ENCODE measurements around the gene FGFR1OP2. TPM values are rescaled to one million over a fixed set of nuclear protein-coding genes. Genes with fewer than 3 reads are reported as not detected.

FGFR1OP2 gene
- total RNA-seq, 4 donors from 2014 or later = 26.6 to 65.4 (median 41.3) TPM

DNA sequence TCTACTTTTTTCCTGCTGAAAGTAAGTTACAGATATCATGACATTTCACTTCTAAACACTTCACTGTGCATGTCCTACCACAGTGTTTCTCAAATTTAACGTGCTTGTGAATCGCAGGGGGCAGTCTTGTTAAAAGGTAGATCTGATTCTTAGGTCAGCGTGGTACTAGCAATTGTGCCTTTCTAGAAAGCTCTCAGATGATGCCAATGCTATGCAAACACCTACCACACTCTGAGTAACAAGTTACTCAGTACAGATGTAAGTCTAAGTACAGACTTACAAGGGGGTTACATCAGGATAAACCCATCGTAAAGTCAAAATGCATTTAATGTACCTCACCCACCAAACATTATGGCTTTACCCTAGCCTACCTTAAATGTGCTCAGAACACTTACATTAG, 53.6 kb downstream of the FGFR1OP2 start:
- intact Hi-C loops (cut with DNase I) = no loop called here
- Histone ChIP-seq H3K4me3 (no peak overlapping the region), H3K27me3 (no peaks in the 10 kb centered on the region), H3K9me3 (no peaks in the 10 kb centered on the region), H3K36me3 (peaks cover 8 to 97% (median 50%) of the 10 kb centered on the region in 3 donors), H3K4me1 (peaks cover 0 to 8% (median 0%) of the 10 kb centered on the region in 3 donors), H3K27ac (no peak overlapping the region)
- 92 to 98% methylated on average over 4 of the region's 4 CpGs for WGBS, 2 donors
- DNase-seq = no peak
- TF ChIP-seq, protein P1, sequence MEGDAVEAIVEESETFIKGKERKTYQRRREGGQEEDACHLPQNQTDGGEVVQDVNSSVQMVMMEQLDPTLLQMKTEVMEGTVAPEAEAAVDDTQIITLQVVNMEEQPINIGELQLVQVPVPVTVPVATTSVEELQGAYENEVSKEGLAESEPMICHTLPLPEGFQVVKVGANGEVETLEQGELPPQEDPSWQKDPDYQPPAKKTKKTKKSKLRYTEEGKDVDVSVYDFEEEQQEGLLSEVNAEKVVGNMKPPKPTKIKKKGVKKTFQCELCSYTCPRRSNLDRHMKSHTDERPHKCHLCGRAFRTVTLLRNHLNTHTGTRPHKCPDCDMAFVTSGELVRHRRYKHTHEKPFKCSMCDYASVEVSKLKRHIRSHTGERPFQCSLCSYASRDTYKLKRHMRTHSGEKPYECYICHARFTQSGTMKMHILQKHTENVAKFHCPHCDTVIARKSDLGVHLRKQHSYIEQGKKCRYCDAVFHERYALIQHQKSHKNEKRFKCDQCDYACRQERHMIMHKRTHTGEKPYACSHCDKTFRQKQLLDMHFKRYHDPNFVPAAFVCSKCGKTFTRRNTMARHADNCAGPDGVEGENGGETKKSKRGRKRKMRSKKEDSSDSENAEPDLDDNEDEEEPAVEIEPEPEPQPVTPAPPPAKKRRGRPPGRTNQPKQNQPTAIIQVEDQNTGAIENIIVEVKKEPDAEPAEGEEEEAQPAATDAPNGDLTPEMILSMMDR (IDR thresholded peaks at IDR 0.05) = no peak
- no peak for TF ChIP-seq POLR2A (IDR thresholded peaks at IDR 0.05)

DNA sequence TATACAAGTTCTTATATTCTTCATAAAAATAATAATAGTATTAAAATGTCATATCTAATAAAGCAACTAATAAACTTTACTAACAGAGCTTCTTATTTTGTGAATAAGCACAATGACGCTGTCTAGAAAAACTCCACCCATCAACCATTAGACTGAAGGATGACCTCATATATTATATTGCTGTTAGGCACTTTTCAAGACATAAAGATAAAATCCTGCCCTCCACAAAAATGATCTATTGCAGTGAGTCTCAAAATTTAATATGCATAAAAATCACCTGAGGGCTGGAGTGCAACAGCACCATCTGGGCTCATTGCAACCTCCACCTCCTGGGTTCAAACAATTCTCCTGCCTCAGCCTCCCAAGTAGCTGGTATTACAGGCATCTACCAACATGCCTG, 55.8 kb downstream of the FGFR1OP2 start:
- no peak overlapping the region for H3K4me3 ChIP-seq
- H3K36me3 ChIP-seq = peaks cover 8 to 98% (median 39%) of the 10 kb centered on the region in 3 donors
- WGBS, 2 donors = 86 to 100% methylated on average over 1 of the region's 1 CpG
- H3K27me3 ChIP-seq = no peaks in the 10 kb centered on the region
- intact Hi-C loops (cut with DNase I) = no loop called here
- DNase-seq = no peak
- no peak overlapping the region for H3K27ac ChIP-seq
- TF ChIP-seq POLR2A (IDR thresholded peaks at IDR 0.05) = no peak
- TF ChIP-seq, protein P1 (IDR thresholded peaks at IDR 0.05) = no peak
- no peaks in the 10 kb centered on the region for H3K4me1 ChIP-seq
- no peaks in the 10 kb centered on the region for H3K9me3 ChIP-seq

DNA sequence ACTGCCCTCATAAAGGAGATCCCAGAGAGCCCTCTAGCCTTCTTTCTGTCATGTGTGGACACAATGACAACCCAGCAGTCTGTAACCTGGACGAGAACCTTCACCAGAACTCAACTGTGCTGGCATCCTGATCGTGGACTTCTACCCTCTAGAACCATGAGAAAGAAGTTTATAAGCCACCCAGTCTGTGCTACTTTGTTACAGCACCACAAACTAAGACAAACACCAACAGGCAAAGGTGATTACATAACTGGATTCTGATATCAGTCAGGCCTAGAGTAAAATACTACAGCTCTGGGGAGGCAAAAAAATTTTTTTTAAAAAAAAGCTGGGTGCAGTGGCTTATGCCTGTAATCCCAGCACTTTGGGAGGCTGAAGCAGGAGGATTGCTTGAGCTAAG, 57.4 kb downstream of the FGFR1OP2 start:
- no peaks in the 10 kb centered on the region for H3K9me3 ChIP-seq
- H3K4me1 ChIP-seq = no peaks in the 10 kb centered on the region
- intact Hi-C loops (cut with DNase I) = no loop called here
- peaks cover 0 to 98% (median 27%) of the 10 kb centered on the region in 3 donors for H3K36me3 ChIP-seq
- DNase-seq = no peak
- no peak overlapping the region for H3K27ac ChIP-seq
- H3K4me3 ChIP-seq = no peak overlapping the region
- TF ChIP-seq POLR2A (IDR thresholded peaks at IDR 0.05) = no peak
- TF ChIP-seq, protein P1 (IDR thresholded peaks at IDR 0.05) = no peak
- H3K27me3 ChIP-seq = no peaks in the 10 kb centered on the region
- 71 to 95% methylated on average over 1 to 2 of the region's 2 CpGs for WGBS, 2 donors

DNA sequence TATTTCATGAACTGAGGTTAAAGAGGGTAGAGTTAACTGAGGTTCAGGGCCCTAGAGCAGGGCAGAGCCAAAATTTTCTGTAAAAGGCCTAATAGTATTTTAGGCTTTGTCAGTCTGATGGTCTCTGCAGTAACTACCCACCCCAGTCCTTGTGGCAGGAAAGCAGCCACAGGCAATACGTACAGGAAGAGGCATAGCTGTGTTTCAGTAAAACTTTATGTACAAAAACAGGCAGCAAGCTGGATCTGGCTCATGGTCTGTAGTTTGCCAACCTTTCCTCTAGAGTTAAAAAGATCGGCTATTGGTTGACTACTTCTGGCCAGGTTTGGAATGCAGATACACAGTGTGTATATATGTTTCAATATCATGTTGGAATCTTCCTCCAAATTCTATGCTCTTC, 58.7 kb downstream of the FGFR1OP2 start:
- intact Hi-C loops (cut with DNase I) = no loop called here
- no peaks in the 10 kb centered on the region for H3K4me1 ChIP-seq
- TF ChIP-seq POLR2A (IDR thresholded peaks at IDR 0.05) = no peak
- TF ChIP-seq, protein P1 (IDR thresholded peaks at IDR 0.05) = no peak
- H3K36me3 ChIP-seq = peaks cover 0 to 97% (median 24%) of the 10 kb centered on the region in 3 donors
- no peaks in the 10 kb centered on the region for H3K9me3 ChIP-seq
- 57 to 92% methylated on average over 2 of the region's 2 CpGs for WGBS, 2 donors
- no peak overlapping the region for H3K4me3 ChIP-seq
- DNase-seq = no peak
- no peaks in the 10 kb centered on the region for H3K27me3 ChIP-seq
- no peak overlapping the region for H3K27ac ChIP-seq

DNA sequence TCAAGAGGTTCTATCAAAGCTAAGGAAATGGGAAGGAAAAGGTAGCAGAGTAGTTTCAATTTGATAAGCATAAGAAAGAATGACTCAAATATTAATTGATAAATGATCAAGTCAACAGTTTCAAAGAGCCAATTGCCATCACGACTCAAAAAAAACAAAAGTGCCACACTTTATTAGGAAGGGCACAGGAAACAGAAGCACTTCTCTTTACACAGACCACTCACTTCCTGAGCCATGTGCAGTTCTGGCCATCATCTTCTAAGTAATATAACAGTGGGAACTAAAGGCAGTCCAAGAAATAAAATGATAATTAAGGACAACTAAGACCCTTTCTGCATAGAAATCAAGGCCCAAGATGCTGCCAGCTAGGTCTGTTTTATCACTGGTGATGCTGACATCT, 62.7 kb downstream of the FGFR1OP2 start:
- intact Hi-C loops (cut with DNase I) = no loop called here

More for the DNA sequence above, 62.7 kb downstream of the FGFR1OP2 start:
- Histone ChIP-seq H3K27me3 (no peaks in the 10 kb centered on the region), H3K36me3 (peaks cover 0 to 59% (median 7%) of the 10 kb centered on the region in 3 donors), H3K4me3 (no peak overlapping the region), H3K9me3 (no peaks in the 10 kb centered on the region), H3K4me1 (peaks cover 0 to 16% (median 5%) of the 10 kb centered on the region in 3 donors), H3K27ac (no peak overlapping the region)
- no peak for DNase-seq
- no peak for TF ChIP-seq POLR2A (IDR thresholded peaks at IDR 0.05)
- TF ChIP-seq, protein P1 (IDR thresholded peaks at IDR 0.05) = no peak
- WGBS, 2 donors = 47 to 53% methylated on average over 1 of the region's 1 CpG

Measured in esophagus squamous epithelium (tissue), 5 donors.